ENCODE results near the gene THSD8.
"Not testable (repeated sequence)": the region's sequence is repeated elsewhere in the genome, so short reads cannot be mapped to it uniquely, and the experiment has no call there.

The THSD8 gene

GRCh38 chr19:12793290-12794195 lies 8.3 kb upstream of the THSD8 start:
- peak; percentile 96 for DNase-seq

- no peak for DNase-seq
These were observed 7.5 kb upstream of the THSD8 start for GRCh38 chr19:12794196-12794941.

- no peak for DNase-seq
These were observed 6.9 kb upstream of the THSD8 start for GRCh38 chr19:12794971-12795381.

- peak; percentile 74 for DNase-seq
These were observed 5.5 kb upstream of the THSD8 start for GRCh38 chr19:12796146-12797071.

- no peak for DNase-seq
These were observed 4.7 kb upstream of the THSD8 start for GRCh38 chr19:12797141-12797587.

- not testable (repeated sequence) for DNase-seq
These were observed 4.3 kb upstream of the THSD8 start for GRCh38 chr19:12797607-12798006.

- no peak for DNase-seq
These were observed 2.0 kb upstream of the THSD8 start for GRCh38 chr19:12799742-12800465.

GRCh38 chr19:12800466-12800770 lies 1.5 kb upstream of the THSD8 start:
- no peak for DNase-seq

- DNase-seq, result no peak
These were observed 875 bp upstream of the THSD8 start for GRCh38 chr19:12800923-12801465.

- DNase-seq, result no peak
These were observed 618 bp downstream of the THSD8 start for GRCh38 chr19:12802267-12803106.

- no peak for DNase-seq
These were observed 2.2 kb downstream of the THSD8 start for GRCh38 chr19:12804051-12804450.

GRCh38 chr19:12806242-12807081 lies 4.6 kb downstream of the THSD8 start, which contains the start of gene RNASEH2A:
Gene RNASEH2A (plus strand): TSS chr19:12806584. CDS start chr19:12806674, 90 bp downstream.
- peak; percentile 85 for DNase-seq

- no peak for DNase-seq
These were observed 13.2 kb downstream of the THSD8 start for GRCh38 chr19:12815088-12815487.

GRCh38 chr19:12817188-12817587 lies 15.3 kb downstream of the THSD8 start:
- not testable (repeated sequence) for DNase-seq

GRCh38 chr19:12817810-12818209 lies 15.9 kb downstream of the THSD8 start:
- not testable (repeated sequence) for DNase-seq

- DNase-seq, result no peak
These were observed 19.9 kb downstream of the THSD8 start for GRCh38 chr19:12821761-12822160.

- DNase-seq, result no peak
These were observed 23.6 kb downstream of the THSD8 start for GRCh38 chr19:12825254-12826131.

GRCh38 chr19:12828494-12828893 lies 26.6 kb downstream of the THSD8 start:
- no peak for DNase-seq

GRCh38 chr19:12833418-12833737 lies 31.5 kb downstream of the THSD8 start:
- DNase-seq, result no peak
